NCI-H526 treated with DMSO at 0.1 percent for 48 hours (cell line): ENCODE measurements around the gene TAF1.
"Not testable (repeated sequence)": the region's sequence is repeated elsewhere in the genome, so short reads cannot be mapped to it uniquely, and the experiment has no call there.

ENCODE experiments used
- DNase-seq: peaks from one replicate; lab custom pipeline; 2025; lab: John Stamatoyannopoulos, UW

Gene TAF1

DNA sequence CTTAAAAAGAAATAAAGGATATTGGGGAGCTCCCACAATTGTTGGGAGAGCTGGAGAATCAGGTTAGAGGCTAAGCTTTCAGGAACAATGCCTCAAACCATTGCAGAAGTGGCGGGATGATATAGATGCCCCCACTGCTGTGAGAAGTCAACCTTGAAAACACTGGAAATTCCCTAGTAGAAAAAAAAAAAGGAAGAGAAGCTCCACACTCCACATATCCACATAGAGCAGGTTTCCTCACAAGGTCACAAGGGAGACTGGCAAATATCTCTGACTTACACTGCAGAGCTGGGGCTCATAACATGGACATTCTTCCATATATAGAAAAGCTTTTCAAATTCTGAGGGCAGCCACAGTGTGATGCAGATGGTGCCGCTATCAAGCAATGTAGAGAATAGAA, 144.0 kb downstream of the TAF1 start:
- DNase-seq, result no peak

DNA sequence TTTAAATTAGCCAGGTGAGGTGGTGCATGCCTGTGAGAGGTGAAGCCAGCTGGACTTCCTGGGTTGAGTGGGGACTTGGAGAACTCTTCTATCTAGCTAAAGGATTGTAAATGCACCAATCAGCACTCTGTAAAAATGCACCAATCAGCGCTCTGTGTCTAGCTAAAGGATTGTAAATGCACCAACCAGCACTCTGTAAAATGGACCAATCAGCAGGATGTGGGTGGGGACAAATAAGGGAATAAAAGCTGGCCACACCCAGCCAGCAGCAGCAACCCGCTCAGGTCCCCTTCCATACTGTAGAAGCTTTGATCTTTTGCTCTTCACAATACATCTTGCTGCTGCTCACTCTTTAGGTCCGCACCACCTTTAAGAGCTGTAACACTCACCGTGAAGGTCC, 147.6 kb downstream of the TAF1 start:
- DNase-seq, result not testable (repeated sequence)

DNA sequence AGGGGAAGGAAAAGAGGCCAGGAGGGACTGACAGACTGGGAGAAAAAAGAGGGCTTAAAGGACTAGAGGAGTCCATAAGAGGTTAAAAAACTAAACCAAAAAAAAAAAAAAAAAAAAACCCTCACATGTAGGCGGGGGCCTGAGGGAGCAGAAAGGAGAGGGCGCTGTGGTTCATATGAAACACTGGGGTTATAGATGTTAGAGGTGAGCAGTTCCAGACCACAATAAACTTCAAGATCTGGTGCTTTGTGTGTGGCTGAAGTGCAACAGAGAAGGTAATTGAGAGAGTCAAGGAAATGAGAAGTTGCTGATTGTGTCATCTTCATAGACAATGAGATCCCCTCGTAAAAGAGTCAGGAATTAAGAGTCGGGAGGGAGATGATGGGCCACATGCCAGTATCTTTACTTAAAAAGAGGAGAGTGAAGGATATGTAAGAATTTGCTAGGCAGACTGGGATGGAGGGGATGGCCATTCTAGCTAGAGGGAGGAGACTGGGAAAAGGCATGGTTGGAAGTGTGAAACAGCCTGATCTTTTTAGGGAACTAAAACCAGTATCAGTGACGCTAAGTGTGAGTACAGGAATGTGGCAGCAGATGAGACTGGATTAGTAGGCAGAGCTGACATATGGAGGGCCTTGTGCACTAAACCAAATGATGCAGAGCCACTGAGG, 148.3 kb downstream of the TAF1 start:
- no peak for DNase-seq

DNA sequence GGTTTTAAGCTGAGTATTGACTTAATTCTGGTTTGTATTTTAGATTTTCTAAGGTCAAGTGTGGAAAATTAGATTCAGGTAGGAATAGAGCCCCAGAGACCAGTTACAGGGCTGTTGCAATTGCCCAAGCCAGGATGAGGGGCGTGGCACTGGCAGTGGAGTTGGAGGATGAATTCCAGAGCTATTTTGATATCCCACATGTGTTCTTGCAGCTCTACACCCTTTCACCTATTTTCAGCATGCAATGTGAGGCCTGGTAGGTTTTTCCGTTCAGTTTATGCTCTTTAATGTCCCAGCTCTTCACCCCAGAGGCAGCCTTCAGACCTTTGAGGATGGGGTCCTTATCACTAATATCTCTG, 148.9 kb downstream of the TAF1 start:
- no peak for DNase-seq
